ENCODE data around the gene XPOT. TPM values are rescaled to one million over a fixed set of nuclear protein-coding genes. Genes with fewer than 3 reads are reported as not detected.

XPOT gene
- polyA plus RNA-seq, 1 donor from 2014 or later = 50.8 TPM

DNA sequence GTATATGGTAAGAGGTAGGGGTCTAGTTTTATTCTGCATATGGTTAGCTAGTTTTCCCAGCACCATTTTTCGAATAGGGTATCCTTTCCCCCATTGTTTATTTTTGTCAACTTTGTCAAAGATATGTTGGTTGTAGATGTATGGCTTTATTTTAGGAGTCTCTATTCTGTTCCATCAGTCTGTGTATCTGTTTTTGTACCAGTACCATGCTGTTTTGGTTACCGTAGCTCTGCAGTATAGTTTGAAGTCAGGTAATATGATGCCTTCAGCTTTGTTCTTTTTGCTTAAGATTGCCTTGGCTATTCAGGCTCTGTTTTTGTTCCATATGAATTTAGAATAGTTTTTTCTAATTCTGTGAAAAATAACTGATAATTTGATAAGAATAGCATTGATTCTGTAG, 72.7 kb downstream of the XPOT start:
- Histone ChIP-seq H3K9me2 (ENCODE audit: insufficient read depth, low read length) (no peaks in the 10 kb centered on the region), H3K36me3 (ENCODE audit: insufficient read depth, low read length) (peaks cover 6% of the 10 kb centered on the region), H4K20me1 (ENCODE audit: insufficient read depth) (no peaks in the 10 kb centered on the region), H3F3A (ENCODE audit: insufficient read depth, low read length, poor library complexity, severe bottlenecking) (no peaks in the 10 kb centered on the region), H3K9me3 (ENCODE audit: low read length) (no peaks in the 10 kb centered on the region), H3K79me2 (replicated peaks; ENCODE audit: insufficient read depth, low read length) (no peaks in the 10 kb centered on the region), H3K27ac (ENCODE audit: low read length) (no peak overlapping the region), H2AFZ (ENCODE audit: low read depth, low read length) (no peak overlapping the region), H3K27me3 (ENCODE audit: insufficient read depth, low read depth, low read length) (no peaks in the 10 kb centered on the region), H3K4me3 (ENCODE audit: low read length) (no peak overlapping the region), H3K9ac (ENCODE audit: low read length) (no peak overlapping the region), H3K4me2 (ENCODE audit: low read length) (no peak overlapping the region)
- TF ChIP-seq RAD21 (conservative IDR thresholded peaks at IDR 0.05) = no peak
- TF ChIP-seq, protein P1, sequence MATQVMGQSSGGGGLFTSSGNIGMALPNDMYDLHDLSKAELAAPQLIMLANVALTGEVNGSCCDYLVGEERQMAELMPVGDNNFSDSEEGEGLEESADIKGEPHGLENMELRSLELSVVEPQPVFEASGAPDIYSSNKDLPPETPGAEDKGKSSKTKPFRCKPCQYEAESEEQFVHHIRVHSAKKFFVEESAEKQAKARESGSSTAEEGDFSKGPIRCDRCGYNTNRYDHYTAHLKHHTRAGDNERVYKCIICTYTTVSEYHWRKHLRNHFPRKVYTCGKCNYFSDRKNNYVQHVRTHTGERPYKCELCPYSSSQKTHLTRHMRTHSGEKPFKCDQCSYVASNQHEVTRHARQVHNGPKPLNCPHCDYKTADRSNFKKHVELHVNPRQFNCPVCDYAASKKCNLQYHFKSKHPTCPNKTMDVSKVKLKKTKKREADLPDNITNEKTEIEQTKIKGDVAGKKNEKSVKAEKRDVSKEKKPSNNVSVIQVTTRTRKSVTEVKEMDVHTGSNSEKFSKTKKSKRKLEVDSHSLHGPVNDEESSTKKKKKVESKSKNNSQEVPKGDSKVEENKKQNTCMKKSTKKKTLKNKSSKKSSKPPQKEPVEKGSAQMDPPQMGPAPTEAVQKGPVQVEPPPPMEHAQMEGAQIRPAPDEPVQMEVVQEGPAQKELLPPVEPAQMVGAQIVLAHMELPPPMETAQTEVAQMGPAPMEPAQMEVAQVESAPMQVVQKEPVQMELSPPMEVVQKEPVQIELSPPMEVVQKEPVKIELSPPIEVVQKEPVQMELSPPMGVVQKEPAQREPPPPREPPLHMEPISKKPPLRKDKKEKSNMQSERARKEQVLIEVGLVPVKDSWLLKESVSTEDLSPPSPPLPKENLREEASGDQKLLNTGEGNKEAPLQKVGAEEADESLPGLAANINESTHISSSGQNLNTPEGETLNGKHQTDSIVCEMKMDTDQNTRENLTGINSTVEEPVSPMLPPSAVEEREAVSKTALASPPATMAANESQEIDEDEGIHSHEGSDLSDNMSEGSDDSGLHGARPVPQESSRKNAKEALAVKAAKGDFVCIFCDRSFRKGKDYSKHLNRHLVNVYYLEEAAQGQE (IDR thresholded peaks at IDR 0.05; ENCODE audit: borderline replicate concordance) = no peak
- no peak for TF ChIP-seq TAF1 (IDR thresholded peaks at IDR 0.05; ENCODE audit: low read depth)
- no peak for TF ChIP-seq EP300 (conservative IDR thresholded peaks at IDR 0.05; ENCODE audit: poor library complexity, severe bottlenecking)
- TF ChIP-seq, protein P2, sequence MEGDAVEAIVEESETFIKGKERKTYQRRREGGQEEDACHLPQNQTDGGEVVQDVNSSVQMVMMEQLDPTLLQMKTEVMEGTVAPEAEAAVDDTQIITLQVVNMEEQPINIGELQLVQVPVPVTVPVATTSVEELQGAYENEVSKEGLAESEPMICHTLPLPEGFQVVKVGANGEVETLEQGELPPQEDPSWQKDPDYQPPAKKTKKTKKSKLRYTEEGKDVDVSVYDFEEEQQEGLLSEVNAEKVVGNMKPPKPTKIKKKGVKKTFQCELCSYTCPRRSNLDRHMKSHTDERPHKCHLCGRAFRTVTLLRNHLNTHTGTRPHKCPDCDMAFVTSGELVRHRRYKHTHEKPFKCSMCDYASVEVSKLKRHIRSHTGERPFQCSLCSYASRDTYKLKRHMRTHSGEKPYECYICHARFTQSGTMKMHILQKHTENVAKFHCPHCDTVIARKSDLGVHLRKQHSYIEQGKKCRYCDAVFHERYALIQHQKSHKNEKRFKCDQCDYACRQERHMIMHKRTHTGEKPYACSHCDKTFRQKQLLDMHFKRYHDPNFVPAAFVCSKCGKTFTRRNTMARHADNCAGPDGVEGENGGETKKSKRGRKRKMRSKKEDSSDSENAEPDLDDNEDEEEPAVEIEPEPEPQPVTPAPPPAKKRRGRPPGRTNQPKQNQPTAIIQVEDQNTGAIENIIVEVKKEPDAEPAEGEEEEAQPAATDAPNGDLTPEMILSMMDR (IDR thresholded peaks at IDR 0.05; ENCODE audit: poor library complexity, severe bottlenecking) = no peak
- no peak for TF ChIP-seq SMC3 (conservative IDR thresholded peaks at IDR 0.05; ENCODE audit: poor library complexity)
- TF ChIP-seq POLR2AphosphoS5 (IDR thresholded peaks at IDR 0.05) = no peak

DNA sequence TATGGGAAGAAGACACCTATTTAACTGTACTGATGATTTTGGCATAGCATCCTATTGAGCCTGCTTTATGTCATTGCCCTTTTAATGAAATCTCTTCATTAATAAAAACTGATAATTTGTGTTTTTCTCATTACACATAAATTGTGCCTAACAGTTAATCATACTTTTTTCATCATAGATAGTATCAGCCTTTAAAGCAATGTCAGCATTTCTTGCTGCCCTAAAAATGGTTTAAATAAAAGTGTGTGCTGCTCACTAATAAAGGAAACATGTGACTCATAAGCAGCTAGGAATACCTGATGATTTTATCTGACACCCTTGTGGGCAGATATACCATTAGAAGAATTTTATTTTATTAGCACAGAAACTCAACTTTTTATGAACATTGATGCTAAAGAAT, 74.5 kb downstream of the XPOT start:
- TF ChIP-seq, protein P1 (IDR thresholded peaks at IDR 0.05; ENCODE audit: borderline replicate concordance) = no peak
- TF ChIP-seq MXI1 (conservative IDR thresholded peaks at IDR 0.05; ENCODE audit: poor library complexity, severe bottlenecking) (no peak), RAD21 (conservative IDR thresholded peaks at IDR 0.05) (no peak)
- Histone ChIP-seq H3K9me3 (ENCODE audit: low read length) (no peaks in the 10 kb centered on the region), H3F3A (ENCODE audit: insufficient read depth, low read length, poor library complexity, severe bottlenecking) (no peaks in the 10 kb centered on the region), H3K27ac (ENCODE audit: low read length) (no peak overlapping the region), H3K4me2 (ENCODE audit: low read length) (no peak overlapping the region), H3K79me2 (replicated peaks; ENCODE audit: insufficient read depth, low read length) (no peaks in the 10 kb centered on the region), H4K20me1 (ENCODE audit: insufficient read depth) (no peaks in the 10 kb centered on the region), H3K4me3 (ENCODE audit: low read length) (no peak overlapping the region), H3K27me3 (ENCODE audit: insufficient read depth, low read depth, low read length) (no peaks in the 10 kb centered on the region), H2AFZ (ENCODE audit: low read depth, low read length) (no peak overlapping the region), H3K9me2 (ENCODE audit: insufficient read depth, low read length) (no peaks in the 10 kb centered on the region), H3K36me3 (ENCODE audit: insufficient read depth, low read length) (peaks cover 11% of the 10 kb centered on the region), H3K9ac (ENCODE audit: low read length) (no peak overlapping the region)

Measured in neural cell (in vitro differentiated cells).